ENCODE measurements around the gene KRT34. TPM values are rescaled to one million over a fixed set of nuclear protein-coding genes. Genes with fewer than 3 reads are reported as not detected.

The KRT34 gene
- total RNA-seq, 1 donor: 11.2 TPM

DNA sequence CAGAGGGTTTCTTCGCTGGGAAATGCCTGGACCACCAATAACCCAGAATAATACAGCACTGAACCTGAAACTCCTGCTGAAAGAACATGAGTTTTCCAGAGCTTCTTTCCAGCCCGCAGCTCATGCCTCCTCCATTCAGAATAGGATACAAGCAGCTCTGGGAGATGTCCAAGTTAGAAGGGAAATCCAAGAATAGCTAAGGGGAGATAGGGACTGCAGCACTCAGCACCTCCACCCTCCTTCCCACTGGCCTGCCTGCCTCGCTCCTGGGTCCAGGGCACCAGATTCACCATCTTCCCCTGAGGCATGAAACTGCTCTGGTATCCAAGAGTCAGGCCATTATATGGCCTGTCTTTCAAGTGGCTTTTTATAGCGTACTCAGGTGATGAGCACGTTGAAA is 11.2 kb upstream of the KRT34 start:
- TF ChIP-seq, protein P1, sequence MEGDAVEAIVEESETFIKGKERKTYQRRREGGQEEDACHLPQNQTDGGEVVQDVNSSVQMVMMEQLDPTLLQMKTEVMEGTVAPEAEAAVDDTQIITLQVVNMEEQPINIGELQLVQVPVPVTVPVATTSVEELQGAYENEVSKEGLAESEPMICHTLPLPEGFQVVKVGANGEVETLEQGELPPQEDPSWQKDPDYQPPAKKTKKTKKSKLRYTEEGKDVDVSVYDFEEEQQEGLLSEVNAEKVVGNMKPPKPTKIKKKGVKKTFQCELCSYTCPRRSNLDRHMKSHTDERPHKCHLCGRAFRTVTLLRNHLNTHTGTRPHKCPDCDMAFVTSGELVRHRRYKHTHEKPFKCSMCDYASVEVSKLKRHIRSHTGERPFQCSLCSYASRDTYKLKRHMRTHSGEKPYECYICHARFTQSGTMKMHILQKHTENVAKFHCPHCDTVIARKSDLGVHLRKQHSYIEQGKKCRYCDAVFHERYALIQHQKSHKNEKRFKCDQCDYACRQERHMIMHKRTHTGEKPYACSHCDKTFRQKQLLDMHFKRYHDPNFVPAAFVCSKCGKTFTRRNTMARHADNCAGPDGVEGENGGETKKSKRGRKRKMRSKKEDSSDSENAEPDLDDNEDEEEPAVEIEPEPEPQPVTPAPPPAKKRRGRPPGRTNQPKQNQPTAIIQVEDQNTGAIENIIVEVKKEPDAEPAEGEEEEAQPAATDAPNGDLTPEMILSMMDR (IDR thresholded peaks at IDR 0.05; ENCODE audit: extremely low read depth, low read depth, low read length): no peak
- DNase-seq (ENCODE audit: insufficient read length, low spot score, missing footprints): no peak

DNA sequence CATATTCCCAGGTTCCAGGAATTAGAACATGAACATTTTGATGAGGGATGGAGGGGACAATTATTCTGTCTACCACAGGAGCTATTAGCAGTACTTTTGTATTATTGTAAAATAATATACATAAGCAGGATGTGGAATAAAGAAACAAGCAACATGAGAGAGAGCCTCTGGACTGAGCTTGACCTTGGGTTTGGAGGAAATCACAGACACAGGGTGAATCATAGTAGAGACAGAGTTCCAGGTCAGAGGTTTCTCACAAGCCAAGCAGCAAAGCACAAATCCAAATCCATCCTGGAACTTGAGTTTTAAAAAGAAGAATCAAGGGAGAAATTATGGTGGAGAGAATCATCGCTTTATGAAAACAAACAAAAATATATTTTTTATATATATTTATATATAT is 10.2 kb upstream of the KRT34 start:
- DNase-seq (ENCODE audit: insufficient read length, low spot score, missing footprints): peak; percentile 82
- Histone ChIP-seq H3K4me2 (ENCODE audit: insufficient read depth, low read length) (no peak overlapping the region), H2AFZ (ENCODE audit: low read length) (no peak overlapping the region), H3K79me2 (ENCODE audit: insufficient read depth, low read length) (no peaks in the 10 kb centered on the region), H3K4me1 (ENCODE audit: insufficient read depth, low read length) (peaks cover 15% of the 10 kb centered on the region), H3K4me3 (ENCODE audit: insufficient read depth, low read length) (no peak overlapping the region), H3K36me3 (ENCODE audit: insufficient read depth, low read length) (no peaks in the 10 kb centered on the region), H3K27me3 (ENCODE audit: insufficient read depth, low read length) (no peaks in the 10 kb centered on the region), H3K27ac (ENCODE audit: low read depth, low read length) (no peak overlapping the region), H3K9me3 (ENCODE audit: low read depth, low read length) (no peaks in the 10 kb centered on the region), H4K20me1 (ENCODE audit: insufficient read depth, low read length) (no peaks in the 10 kb centered on the region)
- TF ChIP-seq, protein P1 (IDR thresholded peaks at IDR 0.05; ENCODE audit: extremely low read depth, low read depth, low read length): no peak

More for the DNA sequence above, 11.2 kb upstream of the KRT34 start:
- Histone ChIP-seq H2AFZ (ENCODE audit: low read length) (peak overlapping the region; percentile 49), H3K9me3 (ENCODE audit: low read depth, low read length) (no peaks in the 10 kb centered on the region), H3K36me3 (ENCODE audit: insufficient read depth, low read length) (no peaks in the 10 kb centered on the region), H3K79me2 (ENCODE audit: insufficient read depth, low read length) (no peaks in the 10 kb centered on the region), H4K20me1 (ENCODE audit: insufficient read depth, low read length) (no peaks in the 10 kb centered on the region), H3K27ac (ENCODE audit: low read depth, low read length) (no peak overlapping the region), H3K27me3 (ENCODE audit: insufficient read depth, low read length) (no peaks in the 10 kb centered on the region), H3K4me3 (ENCODE audit: insufficient read depth, low read length) (no peak overlapping the region), H3K4me2 (ENCODE audit: insufficient read depth, low read length) (no peak overlapping the region), H3K4me1 (ENCODE audit: insufficient read depth, low read length) (peaks cover 15% of the 10 kb centered on the region)

DNA sequence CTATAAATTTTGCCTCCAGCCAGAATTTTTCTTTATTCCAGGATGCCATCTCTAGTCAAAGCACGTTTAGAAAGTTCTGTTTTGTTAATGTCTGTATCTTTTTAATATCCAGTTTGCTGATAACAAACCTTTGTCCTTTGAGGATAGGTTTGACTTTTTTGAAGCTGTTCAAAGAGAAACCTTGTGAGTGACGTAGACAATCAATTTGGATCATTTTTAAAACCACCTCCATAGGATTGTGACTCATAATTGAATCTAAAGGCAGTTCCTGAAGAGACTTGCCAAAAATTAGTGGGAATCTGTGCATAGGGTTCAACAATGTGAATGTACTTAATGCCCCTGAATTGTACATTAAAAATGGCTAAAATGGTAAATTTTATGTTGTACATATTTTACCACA is 9.4 kb upstream of the KRT34 start:
- Histone ChIP-seq H3K4me2 (ENCODE audit: insufficient read depth, low read length) (no peak overlapping the region), H3K36me3 (ENCODE audit: insufficient read depth, low read length) (no peaks in the 10 kb centered on the region), H2AFZ (ENCODE audit: low read length) (peak overlapping the region; percentile 3), H3K27ac (ENCODE audit: low read depth, low read length) (no peak overlapping the region), H3K4me3 (ENCODE audit: insufficient read depth, low read length) (no peak overlapping the region), H3K9me3 (ENCODE audit: low read depth, low read length) (no peaks in the 10 kb centered on the region), H4K20me1 (ENCODE audit: insufficient read depth, low read length) (no peaks in the 10 kb centered on the region), H3K4me1 (ENCODE audit: insufficient read depth, low read length) (peaks cover 15% of the 10 kb centered on the region), H3K27me3 (ENCODE audit: insufficient read depth, low read length) (no peaks in the 10 kb centered on the region), H3K79me2 (ENCODE audit: insufficient read depth, low read length) (no peaks in the 10 kb centered on the region)
- DNase-seq (ENCODE audit: insufficient read length, low spot score, missing footprints): no peak
- TF ChIP-seq, protein P1 (IDR thresholded peaks at IDR 0.05; ENCODE audit: extremely low read depth, low read depth, low read length): no peak

DNA sequence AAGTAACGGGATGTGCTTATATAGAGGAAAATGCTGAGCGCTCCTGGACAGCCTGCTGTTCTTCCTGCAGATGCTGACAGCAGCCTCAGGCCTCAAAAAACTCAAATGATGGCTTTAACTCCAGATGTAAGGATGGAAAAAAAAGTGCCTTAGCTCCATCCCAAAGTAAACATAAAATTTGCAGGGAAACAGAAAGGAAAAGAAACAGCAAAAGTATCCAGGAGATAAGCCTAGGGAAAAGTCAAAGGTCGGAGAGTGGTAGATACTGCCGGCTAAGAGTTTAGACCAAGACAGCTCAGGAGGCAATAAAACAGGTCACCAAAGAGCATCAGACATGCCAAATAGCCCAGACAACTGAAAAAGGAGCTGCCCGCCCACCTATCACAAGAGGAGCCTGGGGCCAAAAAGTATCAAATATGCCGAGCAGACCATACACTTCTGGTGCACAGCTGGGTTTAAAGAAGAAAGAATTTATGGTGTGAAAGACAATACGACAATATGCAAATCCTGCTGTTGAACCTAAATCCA is 8.4 kb upstream of the KRT34 start:
- Histone ChIP-seq H3K4me1 (ENCODE audit: insufficient read depth, low read length) (peaks cover 15% of the 10 kb centered on the region), H4K20me1 (ENCODE audit: insufficient read depth, low read length) (no peaks in the 10 kb centered on the region), H3K36me3 (ENCODE audit: insufficient read depth, low read length) (no peaks in the 10 kb centered on the region), H3K79me2 (ENCODE audit: insufficient read depth, low read length) (no peaks in the 10 kb centered on the region), H3K4me2 (ENCODE audit: insufficient read depth, low read length) (no peak overlapping the region), H3K9me3 (ENCODE audit: low read depth, low read length) (no peaks in the 10 kb centered on the region), H3K27me3 (ENCODE audit: insufficient read depth, low read length) (no peaks in the 10 kb centered on the region), H2AFZ (ENCODE audit: low read length) (peak overlapping the region; percentile 5), H3K4me3 (ENCODE audit: insufficient read depth, low read length) (no peak overlapping the region), H3K27ac (ENCODE audit: low read depth, low read length) (no peak overlapping the region)
- TF ChIP-seq, protein P1 (IDR thresholded peaks at IDR 0.05; ENCODE audit: extremely low read depth, low read depth, low read length): no peak
- DNase-seq (ENCODE audit: insufficient read length, low spot score, missing footprints): no peak

Data from osteoblast (primary cell).